SH-SY5Y (cell line): ENCODE measurements around the gene ZDHHC7.

ENCODE experiments used
- GATA2 ChIP-seq: IDR thresholded peaks from 2 replicates; pipeline ENCODE4 v1.6.1; 2011; ENCODE audit warnings: mild to moderate bottlenecking, low read depth, low read length
- GATA3 ChIP-seq: IDR thresholded peaks from 2 replicates; pipeline ENCODE4 v1.6.1; 2011; ENCODE audit warnings: low read depth, mild to moderate bottlenecking, low read length, moderate library complexity

GRCh38 chr16:84953190-84953746 is 58.1 kb downstream of the ZDHHC7 start:
- TF ChIP-seq GATA2 (no peak), GATA3 (no peak)
